Measurements from ENCODE around the gene MAP4K3. TPM values are rescaled to one million over a fixed set of nuclear protein-coding genes. Genes with fewer than 3 reads are reported as not detected.

The MAP4K3 gene
- total RNA-seq, 1 experiment from 2014 or later, result 36.0 TPM

DNA sequence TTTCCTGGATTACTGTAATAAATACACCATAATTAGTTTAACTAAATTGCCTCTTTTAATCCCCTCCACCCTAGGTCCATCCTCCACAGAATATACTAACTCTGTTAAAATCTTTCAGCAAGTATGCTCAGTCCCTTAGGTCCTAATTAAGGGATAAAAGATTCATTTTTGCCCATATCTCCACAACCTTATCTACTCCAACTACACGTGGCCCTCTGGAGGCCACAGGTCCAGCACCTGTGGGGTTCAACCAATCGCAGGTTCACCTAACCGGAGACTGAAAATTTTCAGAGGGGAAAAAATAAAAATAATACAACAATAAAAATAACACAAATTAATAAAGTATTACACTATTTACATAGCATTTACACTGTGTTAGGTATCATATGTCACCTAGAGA is 86.4 kb downstream of the MAP4K3 start:
- H3K27me3 Mint-ChIP-seq (ENCODE audit: insufficient read depth, unreplicated experiment), result no peaks in the 10 kb centered on the region
- TF ChIP-seq, protein P1, sequence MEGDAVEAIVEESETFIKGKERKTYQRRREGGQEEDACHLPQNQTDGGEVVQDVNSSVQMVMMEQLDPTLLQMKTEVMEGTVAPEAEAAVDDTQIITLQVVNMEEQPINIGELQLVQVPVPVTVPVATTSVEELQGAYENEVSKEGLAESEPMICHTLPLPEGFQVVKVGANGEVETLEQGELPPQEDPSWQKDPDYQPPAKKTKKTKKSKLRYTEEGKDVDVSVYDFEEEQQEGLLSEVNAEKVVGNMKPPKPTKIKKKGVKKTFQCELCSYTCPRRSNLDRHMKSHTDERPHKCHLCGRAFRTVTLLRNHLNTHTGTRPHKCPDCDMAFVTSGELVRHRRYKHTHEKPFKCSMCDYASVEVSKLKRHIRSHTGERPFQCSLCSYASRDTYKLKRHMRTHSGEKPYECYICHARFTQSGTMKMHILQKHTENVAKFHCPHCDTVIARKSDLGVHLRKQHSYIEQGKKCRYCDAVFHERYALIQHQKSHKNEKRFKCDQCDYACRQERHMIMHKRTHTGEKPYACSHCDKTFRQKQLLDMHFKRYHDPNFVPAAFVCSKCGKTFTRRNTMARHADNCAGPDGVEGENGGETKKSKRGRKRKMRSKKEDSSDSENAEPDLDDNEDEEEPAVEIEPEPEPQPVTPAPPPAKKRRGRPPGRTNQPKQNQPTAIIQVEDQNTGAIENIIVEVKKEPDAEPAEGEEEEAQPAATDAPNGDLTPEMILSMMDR (IDR thresholded peaks at IDR 0.05; ENCODE audit: unreplicated experiment), result no peak
- no peak for DNase-seq (ENCODE audit: unreplicated experiment)
- POLR2A ChIA-PET, result no interaction called here
- H3K4me3 Mint-ChIP-seq (ENCODE audit: unreplicated experiment), result no peak overlapping the region
- peaks cover 6% of the 10 kb centered on the region for H3K4me1 Mint-ChIP-seq (ENCODE audit: insufficient read depth, unreplicated experiment)
- no peak overlapping the region for H3K27ac Mint-ChIP-seq (ENCODE audit: low read depth, unreplicated experiment)
- peaks cover 12% of the 10 kb centered on the region for H3K36me3 Mint-ChIP-seq (ENCODE audit: insufficient read depth, unreplicated experiment)
- CTCF ChIA-PET, result no interaction called here
- intact Hi-C loops (cut with micrococcal nuclease), result no loop called here
- no peaks in the 10 kb centered on the region for H3K9me3 Mint-ChIP-seq (ENCODE audit: unreplicated experiment)
- no TSS peak for BruUV-seq (replicated peaks)

DNA sequence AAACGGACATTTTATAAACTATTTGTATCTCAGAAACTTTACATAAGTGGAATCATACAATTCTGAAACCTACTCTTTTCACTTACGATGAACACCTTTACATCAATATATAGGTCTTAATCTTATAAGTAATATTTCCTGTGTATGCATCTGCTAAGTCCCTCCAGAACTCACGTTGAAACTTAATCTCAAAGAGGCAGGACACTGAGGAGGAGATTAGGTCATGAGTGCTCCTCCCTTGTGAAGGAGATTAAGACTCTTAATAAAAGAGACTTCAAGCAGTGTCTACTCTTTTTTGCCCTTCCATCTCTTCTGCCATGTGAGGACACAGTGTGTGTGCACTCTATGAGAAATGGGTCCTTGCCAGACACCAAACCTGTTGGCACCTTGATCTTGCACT is 98.6 kb downstream of the MAP4K3 start:
- H3K36me3 Mint-ChIP-seq (ENCODE audit: insufficient read depth, unreplicated experiment), result peaks cover 10% of the 10 kb centered on the region
- ChIA-PET CTCF (no interaction called here), POLR2A (interaction anchor here (0.9 kb wide), 1 partner anchor 14 kb away, joined by 3 read pairs; no protein-coding TSS in a partner anchor)
- DNase-seq (ENCODE audit: unreplicated experiment), result no peak
- no peak overlapping the region for H3K27ac Mint-ChIP-seq (ENCODE audit: low read depth, unreplicated experiment)
- no peaks in the 10 kb centered on the region for H3K9me3 Mint-ChIP-seq (ENCODE audit: unreplicated experiment)
- no TSS peak for BruUV-seq (replicated peaks)
- no peak overlapping the region for H3K4me3 Mint-ChIP-seq (ENCODE audit: unreplicated experiment)
- H3K4me1 Mint-ChIP-seq (ENCODE audit: insufficient read depth, unreplicated experiment), result peaks cover 15% of the 10 kb centered on the region
- intact Hi-C loops (cut with micrococcal nuclease), result no loop called here
- TF ChIP-seq, protein P1 (IDR thresholded peaks at IDR 0.05; ENCODE audit: unreplicated experiment), result no peak
- H3K27me3 Mint-ChIP-seq (ENCODE audit: insufficient read depth, unreplicated experiment), result no peaks in the 10 kb centered on the region

DNA sequence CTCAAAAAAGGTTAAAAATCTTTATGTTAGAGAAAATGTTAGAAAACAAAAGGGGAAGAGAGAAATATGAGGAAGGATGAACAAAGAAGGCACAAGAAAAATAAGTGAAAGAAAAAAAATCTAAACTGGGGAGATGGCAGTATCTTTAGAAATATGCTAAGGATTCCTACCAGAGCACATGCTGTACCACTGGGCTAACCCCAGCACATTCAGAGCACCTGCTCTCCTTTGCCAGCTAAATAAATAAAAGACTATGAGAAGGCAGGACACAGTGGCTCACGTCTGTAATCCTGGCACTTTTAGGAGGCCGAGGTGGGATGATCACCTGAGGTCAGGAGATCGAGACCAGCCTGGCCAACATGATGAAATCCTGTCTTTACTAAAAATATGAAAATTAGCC is 101.2 kb downstream of the MAP4K3 start:
- BruUV-seq (replicated peaks), result no TSS peak
- TF ChIP-seq, protein P1 (IDR thresholded peaks at IDR 0.05; ENCODE audit: unreplicated experiment), result no peak
- peaks cover 14% of the 10 kb centered on the region for H3K36me3 Mint-ChIP-seq (ENCODE audit: insufficient read depth, unreplicated experiment)
- H3K4me3 Mint-ChIP-seq (ENCODE audit: unreplicated experiment), result no peak overlapping the region
- ChIA-PET POLR2A (interaction anchor here (0.6 kb wide), 1 partner anchor 234 kb away, joined by 3 read pairs; no protein-coding TSS in a partner anchor), CTCF (interaction anchor here (0.6 to 1.5 kb wide), 2 partner anchors 10 to 166 kb away, joined by 3 read pairs; no protein-coding TSS in a partner anchor)
- no peak for DNase-seq (ENCODE audit: unreplicated experiment)
- intact Hi-C loops (cut with micrococcal nuclease), result no loop called here
- no peaks in the 10 kb centered on the region for H3K27me3 Mint-ChIP-seq (ENCODE audit: insufficient read depth, unreplicated experiment)
- no peak overlapping the region for H3K27ac Mint-ChIP-seq (ENCODE audit: low read depth, unreplicated experiment)
- peaks cover 7% of the 10 kb centered on the region for H3K4me1 Mint-ChIP-seq (ENCODE audit: insufficient read depth, unreplicated experiment)
- no peaks in the 10 kb centered on the region for H3K9me3 Mint-ChIP-seq (ENCODE audit: unreplicated experiment)

DNA sequence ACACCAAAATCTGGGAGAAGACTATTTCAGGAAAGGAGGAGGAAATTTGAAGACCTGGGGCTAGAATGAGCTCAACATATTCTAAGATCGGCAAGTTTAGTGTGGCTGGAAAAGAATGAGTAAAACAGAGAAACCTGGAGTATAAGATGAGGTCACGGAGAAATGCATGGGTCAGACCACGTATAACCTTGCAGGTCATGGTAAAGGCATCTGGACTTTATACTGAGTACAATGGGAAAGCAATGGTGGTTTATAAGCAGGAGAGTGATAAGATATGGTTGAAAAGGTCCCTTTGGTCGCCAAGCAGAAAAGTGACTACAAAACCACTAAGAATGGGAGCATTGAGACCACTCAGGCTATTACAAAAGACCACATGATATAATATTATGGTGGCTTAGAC is 102.1 kb downstream of the MAP4K3 start:
- H3K4me3 Mint-ChIP-seq (ENCODE audit: unreplicated experiment), result no peak overlapping the region
- no peak for DNase-seq (ENCODE audit: unreplicated experiment)
- BruUV-seq (replicated peaks), result no TSS peak
- no peaks in the 10 kb centered on the region for H3K9me3 Mint-ChIP-seq (ENCODE audit: unreplicated experiment)
- CTCF ChIA-PET, result interaction anchor here (0.6 to 1.5 kb wide), 2 partner anchors 11 to 379 kb away, joined by 3 to 5 read pairs; no protein-coding TSS in a partner anchor
- TF ChIP-seq, protein P1 (IDR thresholded peaks at IDR 0.05; ENCODE audit: unreplicated experiment), result no peak
- H3K27me3 Mint-ChIP-seq (ENCODE audit: insufficient read depth, unreplicated experiment), result no peaks in the 10 kb centered on the region
- H3K27ac Mint-ChIP-seq (ENCODE audit: low read depth, unreplicated experiment), result no peak overlapping the region
- H3K4me1 Mint-ChIP-seq (ENCODE audit: insufficient read depth, unreplicated experiment), result no peaks in the 10 kb centered on the region
- POLR2A ChIA-PET, result no interaction called here
- intact Hi-C loops (cut with micrococcal nuclease), result no loop called here
- peaks cover 20% of the 10 kb centered on the region for H3K36me3 Mint-ChIP-seq (ENCODE audit: insufficient read depth, unreplicated experiment)

Measured in MCF 10A (cell line).